Measurements from ENCODE around the gene GAS6. TPM values are rescaled to one million over a fixed set of nuclear protein-coding genes. Genes with fewer than 3 reads are reported as not detected.
A peak's percentile ranks its signal among the peaks of the same experiment; 100 is the strongest.

The GAS6 gene
- total RNA-seq, 4 donors from 2014 or later = 128 to 287 (median 199) TPM

DNA sequence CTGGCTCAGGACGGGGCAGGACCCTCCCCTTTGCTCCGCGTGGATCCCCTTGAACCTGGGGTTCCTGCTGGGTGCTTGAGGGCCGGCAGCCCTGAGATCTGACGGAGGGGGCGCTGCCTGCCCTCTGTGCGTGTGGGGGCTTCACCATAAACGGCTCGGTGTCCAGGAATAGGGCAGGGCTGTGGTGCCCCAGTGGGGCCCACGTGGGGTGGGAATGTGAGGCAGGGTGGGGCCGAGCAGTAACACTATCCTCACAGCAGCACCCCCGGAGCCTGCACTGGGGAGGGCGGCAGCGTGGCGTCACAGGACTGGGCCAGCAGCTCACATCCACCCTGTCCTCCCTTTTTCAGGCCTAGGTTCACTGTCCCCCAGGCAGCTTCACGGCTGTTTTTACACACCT is 38.0 kb downstream of the GAS6 start:
- intact Hi-C loops (cut with DNase I; ENCODE audit: low total_unique reads) = no loop called here
- Histone ChIP-seq H3K36me3 (no peaks in the 10 kb centered on the region), H3K9me3 (no peaks in the 10 kb centered on the region), H3K4me3 (no peak overlapping the region), H3K27me3 (no peaks in the 10 kb centered on the region), H3K27ac (no peak overlapping the region), H3K4me1 (peaks cover 11 to 13% of the 10 kb centered on the region in 2 donors)
- TF ChIP-seq, protein P1, sequence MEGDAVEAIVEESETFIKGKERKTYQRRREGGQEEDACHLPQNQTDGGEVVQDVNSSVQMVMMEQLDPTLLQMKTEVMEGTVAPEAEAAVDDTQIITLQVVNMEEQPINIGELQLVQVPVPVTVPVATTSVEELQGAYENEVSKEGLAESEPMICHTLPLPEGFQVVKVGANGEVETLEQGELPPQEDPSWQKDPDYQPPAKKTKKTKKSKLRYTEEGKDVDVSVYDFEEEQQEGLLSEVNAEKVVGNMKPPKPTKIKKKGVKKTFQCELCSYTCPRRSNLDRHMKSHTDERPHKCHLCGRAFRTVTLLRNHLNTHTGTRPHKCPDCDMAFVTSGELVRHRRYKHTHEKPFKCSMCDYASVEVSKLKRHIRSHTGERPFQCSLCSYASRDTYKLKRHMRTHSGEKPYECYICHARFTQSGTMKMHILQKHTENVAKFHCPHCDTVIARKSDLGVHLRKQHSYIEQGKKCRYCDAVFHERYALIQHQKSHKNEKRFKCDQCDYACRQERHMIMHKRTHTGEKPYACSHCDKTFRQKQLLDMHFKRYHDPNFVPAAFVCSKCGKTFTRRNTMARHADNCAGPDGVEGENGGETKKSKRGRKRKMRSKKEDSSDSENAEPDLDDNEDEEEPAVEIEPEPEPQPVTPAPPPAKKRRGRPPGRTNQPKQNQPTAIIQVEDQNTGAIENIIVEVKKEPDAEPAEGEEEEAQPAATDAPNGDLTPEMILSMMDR (IDR thresholded peaks at IDR 0.05) = no peak
- TF ChIP-seq POLR2A (IDR thresholded peaks at IDR 0.05) = no peak
- DNase-seq = no peak

DNA sequence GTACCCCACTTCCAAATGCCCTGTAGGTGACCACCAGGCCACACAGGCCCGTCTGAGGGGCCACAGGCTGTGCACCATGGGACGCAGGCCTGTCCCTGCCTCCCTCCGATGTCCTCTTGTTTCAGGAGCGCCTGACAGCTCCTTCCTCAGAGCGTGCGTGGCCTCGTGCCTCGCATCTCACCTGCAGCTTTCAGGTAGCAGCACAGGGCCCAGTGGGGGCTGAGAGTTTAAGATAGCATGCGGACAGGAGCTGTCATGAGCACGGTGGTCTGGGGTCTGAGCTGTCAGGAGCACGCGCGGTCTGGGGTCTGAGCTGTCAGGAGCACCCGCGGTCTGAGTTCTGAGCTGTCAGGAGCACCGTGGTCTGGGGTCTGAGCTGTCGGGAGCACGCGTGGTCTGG is 40.1 kb downstream of the GAS6 start:
- intact Hi-C loops (cut with DNase I; ENCODE audit: low total_unique reads) = no loop called here
- no peaks in the 10 kb centered on the region for H3K36me3 ChIP-seq

DNA sequence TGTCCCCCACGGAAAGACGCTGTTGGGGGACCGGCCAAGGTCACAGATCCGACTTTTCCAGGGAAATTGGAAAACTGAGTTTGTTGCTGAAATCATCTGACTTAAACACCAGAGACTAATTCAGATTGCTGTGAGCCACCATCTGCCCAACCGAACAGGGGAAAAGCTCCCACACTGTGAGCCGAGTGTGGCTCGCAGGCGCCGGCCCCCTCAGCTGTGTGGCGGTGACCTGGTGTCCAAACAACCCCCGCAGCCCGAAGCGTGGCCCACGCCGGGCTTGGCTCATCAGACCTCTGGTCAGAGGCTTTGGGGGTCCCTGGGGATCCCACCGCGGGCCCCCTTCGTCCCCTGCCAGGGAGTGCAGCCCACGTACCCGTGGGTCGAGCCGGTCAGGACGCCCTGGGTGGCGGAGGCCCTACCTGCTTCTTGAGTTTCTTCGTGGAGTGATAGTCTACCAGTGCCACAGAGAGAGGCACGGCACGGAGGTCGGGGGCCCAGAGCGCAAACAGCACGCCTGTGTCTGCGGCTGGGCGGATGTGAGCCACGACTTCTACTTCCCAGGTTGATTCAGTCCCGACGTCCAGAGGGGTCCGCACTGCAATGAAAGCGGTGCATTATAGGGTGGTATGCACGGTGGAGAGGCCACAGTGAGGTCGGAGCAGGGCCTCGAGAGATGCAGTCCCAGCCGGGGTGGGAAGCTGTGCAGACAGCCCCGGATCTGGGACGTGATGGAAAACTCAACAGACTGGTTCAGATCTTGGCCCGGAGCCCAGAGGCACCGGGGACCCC is 40.7 kb downstream of the GAS6 start:
- H3K4me3 ChIP-seq = no peak overlapping the region
- H3K27me3 ChIP-seq = no peaks in the 10 kb centered on the region
- peak overlapping the region; percentile 87 to 88 for H3K27ac ChIP-seq
- H3K4me1 ChIP-seq = peaks cover 11 to 20% of the 10 kb centered on the region in 2 donors
- intact Hi-C loops (cut with DNase I; ENCODE audit: low total_unique reads) = no loop called here
- TF ChIP-seq, protein P1 (IDR thresholded peaks at IDR 0.05) = no peak
- H3K9me3 ChIP-seq = no peaks in the 10 kb centered on the region
- DNase-seq = no peak
- no peaks in the 10 kb centered on the region for H3K36me3 ChIP-seq

More for the DNA sequence above, 40.1 kb downstream of the GAS6 start:
- no peak for TF ChIP-seq POLR2A (IDR thresholded peaks at IDR 0.05)
- TF ChIP-seq, protein P1 (IDR thresholded peaks at IDR 0.05) = no peak
- Histone ChIP-seq H3K4me3 (no peak overlapping the region), H3K4me1 (peaks cover 11 to 20% of the 10 kb centered on the region in 2 donors), H3K27me3 (no peaks in the 10 kb centered on the region), H3K9me3 (no peaks in the 10 kb centered on the region), H3K27ac (no peak overlapping the region)
- DNase-seq = no peak

DNA sequence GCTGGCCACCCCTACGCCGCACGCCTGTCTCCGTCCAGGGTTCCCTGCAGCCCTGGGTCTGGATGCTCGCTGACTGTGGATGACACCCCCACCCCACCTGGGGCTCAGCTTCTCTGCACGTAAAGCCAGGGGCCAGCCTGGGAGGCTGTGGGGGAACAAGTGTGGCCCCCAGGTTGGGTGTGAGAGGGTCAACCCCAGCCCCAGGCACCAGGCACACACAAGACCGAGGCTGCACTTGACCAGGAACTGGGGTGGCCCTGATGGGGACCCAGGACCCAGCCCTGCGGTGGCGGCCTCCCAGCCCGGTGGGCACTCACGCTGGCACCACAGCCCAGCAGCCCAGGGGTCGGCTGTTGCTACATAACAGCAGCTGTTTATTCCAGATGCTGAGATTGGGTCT is 41.6 kb downstream of the GAS6 start:
- Histone ChIP-seq H3K27ac (peak overlapping the region; percentile 87 to 88), H3K36me3 (no peaks in the 10 kb centered on the region)

DNA sequence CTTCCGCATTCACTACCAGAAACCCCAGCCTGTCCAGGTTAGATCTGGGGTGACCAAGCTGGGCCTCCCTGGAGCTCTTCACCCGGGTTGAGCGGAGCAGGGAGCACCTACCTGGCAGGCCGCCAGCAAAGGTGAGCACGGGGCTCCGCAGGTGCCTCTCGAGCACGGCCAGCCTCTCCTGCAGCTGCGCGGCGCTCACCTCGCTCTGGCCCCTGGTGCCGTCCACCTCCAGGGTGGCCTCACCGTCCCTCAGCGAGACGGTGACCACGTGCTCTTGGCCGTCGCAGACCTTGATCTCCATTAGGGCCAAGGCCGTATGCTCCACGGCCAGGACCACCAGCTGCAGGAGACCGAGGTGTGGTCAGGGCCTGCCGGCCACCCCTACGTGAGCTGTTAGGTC is 42.0 kb downstream of the GAS6 start:
- Histone ChIP-seq H3K36me3 (no peaks in the 10 kb centered on the region), H3K4me3 (no peak overlapping the region), H3K27ac (peak overlapping the region; percentile 87 to 88), H3K4me1 (peaks cover 11 to 20% of the 10 kb centered on the region in 2 donors), H3K27me3 (no peaks in the 10 kb centered on the region), H3K9me3 (no peaks in the 10 kb centered on the region)
- no peak for TF ChIP-seq POLR2A (IDR thresholded peaks at IDR 0.05)
- TF ChIP-seq, protein P1 (IDR thresholded peaks at IDR 0.05) = no peak
- intact Hi-C loops (cut with DNase I; ENCODE audit: low total_unique reads) = no loop called here
- DNase-seq = peak in 1 of 2 donors; percentile 47

More for the DNA sequence above, 41.6 kb downstream of the GAS6 start:
- Histone ChIP-seq H3K4me3 (no peak overlapping the region), H3K9me3 (no peaks in the 10 kb centered on the region), H3K4me1 (peaks cover 11 to 20% of the 10 kb centered on the region in 2 donors), H3K27me3 (no peaks in the 10 kb centered on the region)
- intact Hi-C loops (cut with DNase I; ENCODE audit: low total_unique reads) = no loop called here
- no peak for DNase-seq
- TF ChIP-seq, protein P1 (IDR thresholded peaks at IDR 0.05) = no peak
- no peak for TF ChIP-seq POLR2A (IDR thresholded peaks at IDR 0.05)

Data from uterus (tissue), 4 donors.